Lower leg skin (tissue), 3 donors: ENCODE data around the gene S100A2.

Experiments
- POLR2A ChIP-seq, 2 donors: fragments of 450-650 bp; IDR thresholded peaks; one replicate each; pipeline ENCODE4 v1.6.1; 2016 to 2017; ENCODE audit warnings: antibody characterized with exemption in 2 of 2, mild to moderate bottlenecking in 1 of 2, moderate library complexity in 1 of 2
- TF ChIP-seq, protein P1 (sequence below), 3 donors: fragments of 450-650 bp; IDR thresholded peaks; one replicate each; pipeline ENCODE4 v1.5.1; 2016; ENCODE audit warnings: antibody characterized with exemption in 3 of 3, mild to moderate bottlenecking in 3 of 3, moderate library complexity in 2 of 3

DNA sequence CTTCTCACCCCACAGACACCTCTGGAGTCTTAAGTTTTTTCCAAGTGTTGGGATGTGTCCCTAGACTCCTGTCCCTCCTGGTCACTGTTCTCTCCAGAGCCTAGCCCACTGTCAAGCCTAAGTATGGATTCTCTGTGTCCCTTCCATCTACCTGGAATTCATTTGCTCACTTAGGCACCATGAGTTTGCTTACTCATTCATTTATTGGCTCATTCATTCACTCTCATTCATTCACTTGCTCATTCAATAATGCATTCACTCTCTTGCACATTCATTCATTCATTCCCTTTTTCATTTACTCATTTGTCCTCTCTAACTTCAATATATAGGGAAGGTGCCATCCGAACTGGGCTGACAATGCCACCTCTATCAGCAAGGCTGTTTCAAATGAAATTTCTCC, 45.7 kb upstream of the S100A2 start:
- TF ChIP-seq, protein P1, sequence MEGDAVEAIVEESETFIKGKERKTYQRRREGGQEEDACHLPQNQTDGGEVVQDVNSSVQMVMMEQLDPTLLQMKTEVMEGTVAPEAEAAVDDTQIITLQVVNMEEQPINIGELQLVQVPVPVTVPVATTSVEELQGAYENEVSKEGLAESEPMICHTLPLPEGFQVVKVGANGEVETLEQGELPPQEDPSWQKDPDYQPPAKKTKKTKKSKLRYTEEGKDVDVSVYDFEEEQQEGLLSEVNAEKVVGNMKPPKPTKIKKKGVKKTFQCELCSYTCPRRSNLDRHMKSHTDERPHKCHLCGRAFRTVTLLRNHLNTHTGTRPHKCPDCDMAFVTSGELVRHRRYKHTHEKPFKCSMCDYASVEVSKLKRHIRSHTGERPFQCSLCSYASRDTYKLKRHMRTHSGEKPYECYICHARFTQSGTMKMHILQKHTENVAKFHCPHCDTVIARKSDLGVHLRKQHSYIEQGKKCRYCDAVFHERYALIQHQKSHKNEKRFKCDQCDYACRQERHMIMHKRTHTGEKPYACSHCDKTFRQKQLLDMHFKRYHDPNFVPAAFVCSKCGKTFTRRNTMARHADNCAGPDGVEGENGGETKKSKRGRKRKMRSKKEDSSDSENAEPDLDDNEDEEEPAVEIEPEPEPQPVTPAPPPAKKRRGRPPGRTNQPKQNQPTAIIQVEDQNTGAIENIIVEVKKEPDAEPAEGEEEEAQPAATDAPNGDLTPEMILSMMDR (IDR thresholded peaks at IDR 0.05), result no peak
- TF ChIP-seq POLR2A (IDR thresholded peaks at IDR 0.05), result no peak
